ENCODE data around the gene LPCAT2. TPM values are rescaled to one million over a fixed set of nuclear protein-coding genes. Genes with fewer than 3 reads are reported as not detected.
"Not testable (repeated sequence)": the region's sequence is repeated elsewhere in the genome, so short reads cannot be mapped to it uniquely, and the experiment has no call there.

Gene LPCAT2
- total RNA-seq, 1 donor from 2014 or later = 12.5 TPM

DNA sequence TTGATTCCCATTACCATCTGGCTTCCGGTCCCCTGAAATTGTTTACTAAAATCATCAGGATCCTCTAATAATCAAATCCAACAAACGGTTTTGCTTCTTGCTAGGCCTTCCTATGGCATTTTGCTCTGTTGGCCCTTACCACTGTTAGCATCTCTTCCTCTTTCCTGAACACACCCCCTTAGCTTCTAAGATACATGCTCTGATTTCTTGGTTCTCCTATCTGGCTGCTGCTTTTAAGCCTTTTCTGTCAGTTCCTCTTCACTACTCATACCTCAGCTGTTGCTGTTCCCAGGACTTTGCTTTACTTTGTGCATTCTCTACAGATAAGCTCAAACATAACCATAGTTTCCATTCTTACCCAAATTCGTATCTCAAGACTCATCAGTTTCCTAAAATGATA, 69.0 kb downstream of the LPCAT2 start:
- intact Hi-C loops (cut with micrococcal nuclease) = no loop called here

DNA sequence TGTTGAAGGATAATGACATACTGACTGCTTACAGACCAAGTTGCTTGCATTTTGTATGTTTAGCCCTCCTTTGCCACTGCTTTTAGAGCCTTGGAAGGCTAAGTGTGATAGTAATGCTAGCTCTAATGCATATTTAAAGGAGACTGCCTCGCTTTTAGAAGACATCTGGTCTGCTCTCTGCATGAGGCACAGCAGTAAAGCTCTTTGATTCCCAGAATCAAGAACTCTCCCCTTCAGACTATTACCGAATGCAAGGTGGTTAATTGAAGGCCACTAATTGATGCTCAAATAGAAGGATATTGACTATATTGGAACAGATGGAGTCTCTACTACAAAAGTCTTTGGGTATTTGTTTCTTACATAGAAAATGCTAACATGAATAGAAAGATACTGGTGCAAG, 76.8 kb downstream of the LPCAT2 start:
- intact Hi-C loops (cut with micrococcal nuclease) = no loop called here

DNA sequence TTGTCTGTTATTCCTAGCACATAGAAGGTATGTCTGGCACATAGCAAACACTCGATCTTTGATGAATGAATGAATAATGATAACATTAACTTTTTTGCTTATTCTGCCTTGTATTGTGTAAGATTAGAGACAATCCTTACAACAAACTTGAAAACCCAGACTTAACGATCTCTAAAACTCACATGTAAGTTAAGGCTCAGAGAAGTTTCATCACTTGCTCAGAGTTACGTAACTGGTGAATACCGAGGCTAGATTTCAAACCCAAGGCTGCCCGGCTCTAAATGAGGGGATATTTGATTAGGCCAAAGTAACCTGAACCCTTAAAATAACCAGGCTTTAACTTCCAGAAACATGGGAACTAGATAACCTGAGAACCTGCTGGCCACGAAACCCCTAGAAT, 79.9 kb downstream of the LPCAT2 start:
- intact Hi-C loops (cut with micrococcal nuclease) = no loop called here

DNA sequence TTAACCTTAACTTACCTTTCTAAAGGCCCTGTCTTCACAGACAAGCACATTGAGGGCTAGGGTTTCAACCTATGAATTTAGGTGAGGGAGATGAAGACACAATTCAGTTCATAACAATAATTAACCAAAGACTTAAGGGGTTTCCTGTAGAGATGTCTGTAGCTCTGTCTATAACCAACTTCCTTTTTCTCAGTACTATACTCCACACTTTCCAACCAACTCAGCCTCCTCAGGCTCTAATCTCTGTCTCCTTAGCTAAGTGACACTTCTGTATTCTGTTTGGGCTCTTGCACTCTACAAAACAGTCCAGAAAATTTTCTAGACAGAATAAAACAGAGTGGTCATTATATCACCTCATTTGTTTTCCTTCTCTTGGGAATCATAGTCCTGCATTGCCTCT, 83.4 kb downstream of the LPCAT2 start:
- intact Hi-C loops (cut with micrococcal nuclease) = no loop called here

DNA sequence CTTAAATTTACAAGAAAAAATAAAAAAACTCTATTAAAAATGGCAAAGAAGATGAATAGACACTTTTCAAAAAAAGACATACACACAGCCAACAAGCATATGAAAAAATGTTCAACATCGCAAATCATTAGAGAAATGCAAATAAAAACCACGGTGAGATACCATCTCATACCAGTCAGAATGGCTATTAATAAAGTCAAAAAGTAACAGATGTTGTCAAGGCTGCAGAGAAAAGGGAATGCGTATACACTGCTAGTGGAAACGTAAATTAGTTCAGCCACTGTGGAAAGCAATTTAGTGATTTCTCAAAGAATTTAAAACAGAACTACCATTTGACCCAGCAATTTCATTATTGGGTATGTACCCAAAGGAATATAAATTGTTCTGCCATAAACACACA, 89.1 kb downstream of the LPCAT2 start:
- intact Hi-C loops (cut with micrococcal nuclease) = no loop called here

DNA sequence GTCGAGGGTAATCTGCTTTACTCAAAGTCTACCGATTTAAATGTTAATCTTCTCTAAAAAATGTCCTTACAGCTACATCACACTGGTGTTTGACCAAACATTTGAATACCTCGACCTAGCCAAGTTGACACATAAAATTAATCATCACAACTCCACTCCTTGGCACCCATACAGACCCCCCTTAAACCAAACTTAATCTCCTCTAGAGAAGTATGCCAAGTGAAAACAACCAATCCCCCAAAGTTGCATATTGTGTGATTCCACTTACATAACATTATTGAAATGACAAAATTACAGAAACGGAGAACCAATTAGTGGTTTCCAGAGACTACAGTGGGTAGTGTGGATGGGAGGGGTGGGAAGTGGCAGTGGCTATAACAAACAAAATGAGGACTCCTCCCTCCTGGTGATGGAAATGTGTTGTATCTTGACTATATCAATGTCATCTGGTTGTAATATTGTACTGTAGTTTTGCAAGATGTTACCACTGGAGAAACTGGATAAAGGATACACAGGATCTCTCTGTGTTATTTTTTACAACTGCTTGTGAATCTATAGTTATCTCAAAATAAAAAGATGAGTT, 97.0 kb downstream of the LPCAT2 start:
- intact Hi-C loops (cut with micrococcal nuclease) = no loop called here

DNA sequence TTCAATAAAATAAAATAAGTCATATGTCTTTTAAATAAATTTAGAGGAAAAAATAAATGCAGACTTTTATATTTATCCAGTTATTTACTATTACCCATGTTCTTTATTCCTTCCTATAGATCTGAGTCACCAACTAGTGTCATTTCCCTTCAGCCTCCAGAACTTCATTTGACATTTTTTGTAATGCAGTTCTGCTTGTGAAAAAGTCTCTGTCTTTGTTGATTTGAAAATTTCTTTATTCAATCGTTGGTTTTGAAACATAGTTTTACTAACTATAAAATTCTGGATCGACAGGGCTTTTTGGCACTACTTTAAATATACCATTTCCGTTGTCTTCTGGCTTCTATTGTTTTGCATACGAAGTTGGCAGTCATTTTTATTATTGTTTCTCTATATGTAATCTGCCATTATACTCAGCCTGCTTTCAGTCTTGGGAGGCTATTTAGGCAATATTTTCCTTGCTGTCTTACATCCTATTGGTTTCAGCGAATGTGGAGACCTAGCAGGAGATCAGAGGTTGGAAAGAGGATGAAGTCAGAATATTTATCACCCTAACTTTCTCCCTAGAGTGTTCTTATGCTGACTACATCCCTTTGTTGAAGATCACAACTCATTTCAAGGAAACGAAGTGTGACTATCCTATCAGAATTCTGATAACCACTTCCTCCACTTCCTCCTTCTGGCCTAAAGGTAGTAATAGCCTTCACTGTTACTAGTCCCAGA, 104.9 kb downstream of the LPCAT2 start:
- intact Hi-C loops (cut with micrococcal nuclease) = no loop called here

DNA sequence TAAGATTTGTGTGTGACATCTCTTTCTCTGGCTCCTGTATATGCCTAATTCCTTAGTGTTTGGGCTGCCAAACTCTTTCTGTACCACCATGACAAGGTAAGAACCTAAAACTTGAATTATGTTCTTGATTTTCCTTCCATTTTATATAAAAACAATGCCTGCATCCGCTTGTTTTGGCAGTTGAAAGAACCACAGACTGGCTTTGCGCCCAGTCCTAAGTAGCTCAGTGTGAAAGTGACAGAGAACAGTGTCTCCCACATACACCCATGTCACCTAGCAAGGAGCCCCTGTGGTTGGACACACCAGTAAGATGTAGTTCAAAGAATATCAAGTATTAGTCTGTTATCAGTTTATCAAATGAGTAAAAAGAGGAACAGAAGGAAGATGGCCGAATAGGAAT, 106.2 kb downstream of the LPCAT2 start:
- intact Hi-C loops (cut with micrococcal nuclease) = no loop called here

DNA sequence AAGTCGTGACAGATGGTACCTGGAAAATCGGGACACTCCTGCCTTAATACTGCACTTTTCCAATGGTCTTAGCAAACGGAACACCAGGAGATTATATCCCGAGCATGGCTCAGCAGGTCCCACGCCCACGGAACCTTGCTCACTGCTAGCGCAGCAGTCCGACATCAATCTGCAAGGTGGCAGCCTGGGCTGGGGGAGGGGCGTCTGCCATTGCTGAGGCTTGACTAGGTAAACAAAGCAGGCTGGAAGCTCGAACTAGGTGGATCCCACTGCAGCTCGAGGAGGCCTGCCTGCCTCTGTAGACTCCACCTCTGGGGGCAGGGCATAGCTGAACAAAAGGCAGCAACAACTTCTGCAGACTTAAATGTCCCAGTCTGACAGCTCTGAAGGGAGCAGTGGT, 106.8 kb downstream of the LPCAT2 start:
- intact Hi-C loops (cut with micrococcal nuclease) = not testable (repeated sequence)

DNA sequence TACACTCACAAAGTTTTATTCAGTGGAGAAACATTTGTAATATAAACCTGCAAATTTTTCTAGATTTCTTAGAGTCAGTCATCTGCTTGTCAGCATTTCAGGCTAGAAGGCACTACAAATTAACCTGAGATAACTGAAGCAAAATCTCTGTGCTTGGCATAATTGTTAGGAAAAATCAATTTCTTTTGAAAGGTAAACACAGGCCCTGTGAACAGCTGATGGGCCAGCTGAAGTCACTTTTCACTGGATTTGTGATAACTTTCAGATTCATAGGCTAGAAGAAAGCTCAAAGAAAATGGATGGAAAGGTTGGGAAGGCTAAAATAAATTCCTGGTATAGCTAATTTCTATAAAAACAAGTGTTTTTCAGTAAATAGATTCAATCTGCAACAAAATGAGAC, 112.9 kb downstream of the LPCAT2 start:
- intact Hi-C loops (cut with micrococcal nuclease) = no loop called here

DNA sequence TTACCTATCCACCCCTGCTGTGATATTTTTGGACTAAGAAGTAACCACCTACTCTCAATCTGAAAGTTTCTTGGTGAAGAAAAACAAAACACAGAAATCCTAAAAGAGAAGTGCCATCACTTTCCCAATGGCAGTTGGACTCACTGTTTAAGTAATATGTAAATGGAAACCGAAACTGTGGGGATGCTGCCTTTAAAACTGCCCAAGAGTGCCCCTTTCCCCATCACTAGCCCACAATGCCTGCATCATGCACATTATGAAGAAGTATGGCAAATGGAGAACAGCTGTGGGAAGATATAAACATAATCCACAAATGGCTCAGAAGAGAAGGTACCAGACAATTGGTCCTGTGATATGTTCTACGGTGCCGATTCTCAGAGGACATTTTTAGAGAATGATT, 113.4 kb downstream of the LPCAT2 start:
- intact Hi-C loops (cut with micrococcal nuclease) = no loop called here

DNA sequence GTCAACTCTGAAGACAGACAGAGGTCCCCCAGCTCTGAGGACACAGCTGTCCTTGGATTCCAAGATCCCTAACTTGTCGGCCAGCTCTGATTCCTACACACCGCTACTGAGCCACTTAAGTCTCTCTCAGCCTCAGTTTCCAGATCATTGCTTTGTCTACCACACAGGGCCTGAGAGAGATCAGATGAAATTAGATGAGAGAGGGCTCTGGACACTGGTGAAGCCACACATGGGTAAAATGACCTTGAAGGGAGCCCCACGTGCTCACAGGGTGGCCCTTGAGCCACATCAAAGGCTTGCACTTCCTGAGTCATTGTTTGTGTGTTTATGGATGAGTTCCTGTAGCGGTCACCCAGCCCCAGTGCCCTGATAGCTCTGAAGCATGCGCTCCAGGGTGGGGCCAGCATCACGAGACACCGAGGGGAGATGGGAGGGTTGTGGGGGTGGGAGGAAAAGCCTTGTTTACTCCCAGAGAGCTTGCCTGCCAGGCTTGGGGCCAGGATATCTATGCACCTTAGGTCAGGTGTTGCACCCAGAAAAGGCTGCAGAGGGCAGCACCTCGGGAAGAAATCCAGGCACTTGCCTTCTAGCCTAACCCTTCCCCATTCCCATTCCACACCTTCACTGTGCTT, 114.2 kb downstream of the LPCAT2 start:
- intact Hi-C loops (cut with micrococcal nuclease) = no loop called here

DNA sequence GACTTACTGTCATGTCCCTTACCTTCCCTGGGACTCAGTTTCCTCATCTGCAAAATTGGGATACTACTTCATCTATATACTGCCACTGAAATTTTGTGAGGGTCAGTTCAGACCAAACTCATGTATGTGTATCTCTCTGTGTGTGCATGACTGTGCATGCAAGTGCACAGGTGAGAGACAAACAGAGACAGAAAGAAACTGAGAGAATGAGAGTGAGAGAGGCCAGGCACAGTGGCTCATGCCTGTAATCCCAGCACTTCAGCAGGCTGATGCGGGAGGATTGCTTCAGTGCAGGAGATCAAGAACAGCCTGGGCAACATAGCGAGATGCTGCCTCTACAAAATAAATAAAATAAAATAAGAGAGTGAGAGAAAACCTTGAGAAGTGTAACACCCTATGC, 114.8 kb downstream of the LPCAT2 start:
- intact Hi-C loops (cut with micrococcal nuclease) = no loop called here

DNA sequence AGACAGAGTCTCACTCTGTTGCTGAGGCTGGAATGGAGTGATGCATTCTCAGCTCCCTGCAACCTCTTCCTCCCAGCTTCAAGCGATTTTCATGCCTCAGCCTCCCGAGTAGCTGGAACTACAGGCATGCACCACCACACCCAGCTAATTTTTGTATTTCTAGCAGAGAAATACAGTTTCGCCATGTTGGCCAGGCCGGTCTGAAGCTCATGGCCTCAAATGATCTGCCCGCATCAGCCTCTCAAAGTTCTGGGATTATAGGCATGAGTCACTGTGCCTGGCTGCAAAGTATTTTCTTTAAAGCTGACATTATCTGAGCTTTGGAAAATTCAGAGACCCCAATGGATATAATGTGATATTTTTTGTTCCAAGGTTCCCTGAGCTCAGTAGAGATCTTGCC, 115.8 kb downstream of the LPCAT2 start:
- intact Hi-C loops (cut with micrococcal nuclease) = no loop called here

DNA sequence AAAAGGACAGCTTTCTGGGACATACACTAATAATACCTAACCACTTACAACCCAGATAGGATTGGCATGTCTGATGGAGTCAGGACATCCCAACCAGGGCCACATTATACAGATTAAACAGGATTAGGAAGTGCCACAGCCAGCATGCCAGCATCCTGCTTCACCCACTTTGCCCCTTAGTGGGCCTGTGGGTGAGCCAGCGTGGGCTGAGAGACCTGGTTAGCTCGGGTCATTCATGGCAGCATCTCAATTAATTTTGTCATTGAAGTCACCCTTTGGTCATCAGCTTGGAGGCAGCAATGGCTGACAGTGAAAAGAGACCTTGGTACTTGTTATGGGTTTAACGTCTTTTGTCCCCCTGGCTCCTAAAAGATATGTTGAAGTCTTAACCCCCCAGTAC, 117.0 kb downstream of the LPCAT2 start:
- intact Hi-C loops (cut with micrococcal nuclease) = no loop called here

DNA sequence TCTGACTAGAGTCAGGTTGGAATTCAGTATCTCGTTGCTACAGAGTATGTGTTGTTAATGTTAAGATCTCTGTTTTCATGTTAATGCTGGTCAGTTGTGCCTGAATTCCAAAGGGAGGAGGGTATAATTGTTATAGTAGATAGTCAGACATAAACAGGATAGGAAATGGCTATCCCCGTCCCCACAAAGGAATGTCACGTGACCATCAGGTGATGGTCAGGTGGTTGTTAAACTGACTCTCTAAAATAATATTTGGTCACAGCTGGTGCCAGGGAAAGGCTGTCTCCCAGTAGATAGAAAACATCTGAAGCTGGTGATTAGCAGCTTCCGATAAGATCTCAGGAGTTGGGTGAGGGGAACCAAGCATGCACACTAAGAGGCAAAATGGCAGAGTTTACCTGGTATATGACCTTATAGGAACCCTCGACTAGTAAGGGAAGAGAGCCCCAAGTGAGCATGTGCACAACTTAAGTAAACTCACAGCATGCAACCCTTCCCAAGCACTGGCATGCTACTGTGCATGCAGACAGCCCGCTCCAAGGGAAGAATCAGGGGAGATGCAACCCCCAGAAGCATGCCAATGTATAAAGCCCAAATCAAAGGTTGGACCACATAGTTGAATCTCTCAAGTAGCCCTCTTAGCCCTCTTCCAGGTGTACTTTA, 119.6 kb downstream of the LPCAT2 start:
- intact Hi-C loops (cut with micrococcal nuclease) = no loop called here

DNA sequence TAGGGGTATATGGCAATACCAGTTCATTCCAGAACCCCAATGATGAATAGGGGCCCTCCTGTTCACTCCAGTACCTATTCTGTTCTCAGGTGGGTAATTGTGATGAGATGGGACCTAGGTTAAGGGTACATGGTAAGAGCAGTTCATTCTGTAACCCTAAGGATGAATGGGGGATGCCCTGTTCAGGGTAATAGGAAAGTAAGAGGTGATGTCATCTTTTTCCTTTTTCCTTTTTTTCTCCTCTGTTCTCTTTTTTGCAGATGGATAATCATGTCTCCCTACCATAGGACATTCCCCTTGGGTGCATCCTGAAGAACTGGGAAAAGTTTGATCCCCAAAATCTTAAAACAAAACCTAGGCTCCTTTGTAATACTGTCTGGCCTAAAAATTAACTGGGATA, 121.9 kb downstream of the LPCAT2 start:
- intact Hi-C loops (cut with micrococcal nuclease) = no loop called here

DNA sequence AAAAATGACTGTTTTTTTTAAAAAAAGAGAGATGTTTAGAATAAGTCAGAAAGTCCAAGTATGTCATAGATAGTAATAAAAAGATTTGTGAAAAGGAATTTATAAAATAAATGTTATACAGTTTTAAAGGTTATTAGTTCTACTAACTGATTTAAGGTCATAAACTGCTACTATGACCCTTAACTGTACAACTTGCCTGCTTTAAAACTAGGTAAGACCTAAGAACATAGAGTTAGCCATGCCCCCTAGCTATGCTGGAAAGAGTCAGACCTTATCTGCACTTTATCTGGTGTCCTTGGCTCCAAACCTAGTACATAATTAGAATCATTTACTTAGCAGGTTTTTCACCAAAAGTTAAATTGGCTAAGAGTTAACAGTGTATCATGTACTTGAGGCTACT, 123.4 kb downstream of the LPCAT2 start:
- intact Hi-C loops (cut with micrococcal nuclease) = no loop called here

DNA sequence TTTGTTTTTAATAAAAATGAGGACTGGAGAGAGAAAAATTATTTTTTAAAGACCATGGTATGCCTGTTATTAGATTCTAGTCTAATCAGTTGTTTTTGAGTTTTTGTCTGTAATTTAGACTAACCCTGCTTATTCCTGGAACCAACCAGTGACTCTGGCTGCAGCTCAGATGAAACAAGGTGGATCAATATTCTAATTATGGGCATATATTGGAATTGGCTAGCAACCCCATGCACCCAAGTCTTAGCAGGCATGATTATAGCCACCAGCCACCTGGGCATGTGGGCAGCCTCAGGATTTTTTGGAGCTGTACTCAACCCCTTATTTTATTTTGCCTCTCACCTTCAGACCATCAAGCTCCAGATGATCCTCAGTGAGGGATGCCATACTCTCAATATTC, 125.3 kb downstream of the LPCAT2 start:
- intact Hi-C loops (cut with micrococcal nuclease) = no loop called here

All from T-helper 2 cell treated with Interferon-gamma antibody and Interleukin-4, amounts not matched to agents 100 ng/mL and 5 ng/mL, for 36 hours (primary cell).